GM21423 (cell line): Measurements from ENCODE around the gene TSPY3.
"Not testable (repeated sequence)": the region's sequence is repeated elsewhere in the genome, so short reads cannot be mapped to it uniquely, and the experiment has no call there.

ENCODE experiments used
- ATAC-seq: cut with Tn5 transposase; IDR thresholded peaks from one replicate; pipeline ENCODE4 v1.9.1; 2021; ENCODE audit warnings: mild to moderate bottlenecking, moderate library complexity; ENCODE audit not compliant: unreplicated experiment

The TSPY3 gene

GRCh38 chrY:9398121-9398520 is at the start of gene TSPY3:
TSPY3 (plus strand) TSS chrY:9398421; CDS start chrY:9398467, 46 bp downstream.
- not testable (repeated sequence) for ATAC-seq

- ATAC-seq: not testable (repeated sequence)
Observed at GRCh38 chrY:9357497-9357896, 40.7 kb upstream of the TSPY3 start, which contains the start of gene TSPY8. TSPY8 (plus strand) TSS chrY:9357797; CDS start chrY:9357843, 46 bp downstream.

GRCh38 chrY:9396527-9396926 is 1.7 kb upstream of the TSPY3 start:
- ATAC-seq: not testable (repeated sequence)
